ENCODE measurements around the gene KISS1R.

KISS1R gene

GRCh38 chr19:924553-925086 lies 7.5 kb downstream of the KISS1R start:
- DNase-seq (ENCODE audit: low read depth), result no peak

DNA sequence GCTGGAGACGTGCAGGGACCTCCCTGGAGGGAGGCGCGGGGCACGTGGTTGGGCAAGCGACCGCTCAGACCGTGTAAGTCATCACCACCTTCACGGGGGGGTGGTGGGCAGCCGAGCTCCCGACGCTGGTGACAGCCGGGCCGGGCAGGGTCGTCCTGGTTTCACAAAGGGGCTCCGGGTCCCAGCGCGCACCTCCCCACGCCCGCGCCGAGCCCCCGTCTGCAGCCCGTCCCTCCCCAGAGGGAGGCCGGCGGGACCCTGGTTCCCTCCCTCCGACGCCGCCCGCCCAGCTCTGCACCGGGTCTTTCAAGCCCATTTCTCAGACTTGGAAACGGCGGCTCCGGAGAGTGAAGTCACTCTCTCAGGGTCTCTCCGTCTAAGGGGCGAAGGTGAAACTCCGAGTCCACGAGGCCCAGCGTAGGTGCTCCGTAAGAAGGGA lies 8.0 kb downstream of the KISS1R start:
- no peak for DNase-seq (ENCODE audit: low read depth)

DNA sequence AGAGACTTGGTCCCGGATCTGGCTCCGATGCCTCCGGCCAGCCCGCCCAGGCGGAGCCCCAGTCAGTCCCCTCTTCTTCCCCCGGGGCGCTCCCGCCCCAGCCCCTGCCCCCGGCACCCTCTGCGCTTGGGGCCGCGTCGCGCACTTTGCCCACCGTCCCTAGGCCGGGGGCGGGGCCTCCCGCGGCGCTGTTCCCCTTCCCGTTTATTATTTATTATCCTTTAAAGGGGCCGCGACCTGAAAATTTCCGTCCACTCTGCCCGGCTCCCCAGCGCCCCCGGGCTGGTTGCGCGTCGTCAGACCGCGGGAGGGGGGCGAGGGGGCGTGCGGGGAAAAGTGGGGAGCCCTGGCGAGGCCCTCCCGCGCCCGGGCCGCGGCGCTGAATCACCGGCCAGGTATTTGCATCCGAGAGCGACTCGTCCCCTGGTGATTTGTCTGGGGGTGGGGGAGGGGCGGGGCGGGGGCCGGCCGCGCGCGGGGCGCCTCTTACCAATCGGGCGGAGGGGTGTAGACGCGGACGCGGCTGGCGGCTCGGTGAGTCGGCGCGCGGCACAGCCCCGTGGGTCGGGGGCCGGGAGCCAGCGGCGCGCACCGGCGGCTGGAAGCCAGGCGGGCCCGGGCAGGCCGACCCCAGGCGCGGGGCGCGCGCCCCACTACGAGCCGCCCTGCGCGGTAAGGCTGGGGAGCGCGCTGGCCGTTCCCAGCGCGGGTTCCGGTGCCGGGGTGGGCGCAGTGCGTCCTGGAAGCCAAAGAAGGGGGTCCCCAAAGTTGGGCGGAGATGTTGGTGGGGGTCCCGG lies 8.6 kb downstream of the KISS1R start, which contains the start of gene ARID3A:
ARID3A (plus strand) TSS at position 510 of the 797 bp plus-strand sequence. CDS start 3,494 bp downstream, outside the sequence.
- peak; percentile 40 for DNase-seq (ENCODE audit: low read depth)

- DNase-seq (ENCODE audit: low read depth), result no peak
Measured at GRCh38 chr19:926323-926588, 9.1 kb downstream of the KISS1R start.

DNA sequence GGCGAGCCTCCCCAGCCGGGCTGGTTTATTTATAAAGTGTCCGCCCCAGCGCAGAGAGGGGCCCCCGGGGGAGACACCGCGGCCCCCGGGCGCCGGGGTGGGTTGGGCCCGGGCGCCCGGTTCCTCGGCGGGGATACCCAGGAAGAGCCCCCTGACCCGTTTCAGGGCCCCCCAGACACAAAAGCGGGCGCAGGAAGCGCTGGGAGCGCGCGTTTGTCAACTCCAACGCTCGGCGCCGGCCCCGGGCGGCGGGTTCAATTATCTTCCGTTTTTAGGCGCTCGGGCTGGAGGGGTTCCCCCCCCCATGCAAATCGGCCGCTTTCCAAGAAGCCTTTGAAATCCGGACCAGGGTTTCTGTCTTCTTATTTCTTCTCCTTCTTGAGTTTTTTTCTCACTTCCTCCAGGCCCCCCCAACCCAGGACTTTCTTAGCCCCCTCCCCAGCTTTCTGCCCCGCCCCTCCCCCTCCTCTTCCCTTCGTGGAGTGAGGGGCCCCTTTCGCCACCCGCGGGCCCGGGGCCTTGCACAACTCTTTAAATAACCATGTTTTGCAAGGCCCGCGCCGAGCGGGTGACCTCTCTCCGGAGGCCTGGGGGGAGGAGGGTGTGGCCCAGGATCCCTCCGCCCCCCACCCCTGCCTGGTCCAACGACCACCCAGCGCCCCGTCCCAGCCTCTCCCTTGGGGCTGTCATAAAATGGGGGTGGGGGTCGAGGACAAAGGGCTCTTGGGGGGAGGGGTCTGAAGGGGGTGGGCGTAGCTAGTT lies 9.6 kb downstream of the KISS1R start:
- DNase-seq (ENCODE audit: low read depth), result no peak

- DNase-seq (ENCODE audit: low read depth), result no peak
Measured at GRCh38 chr19:927351-927779, 10.2 kb downstream of the KISS1R start.

DNA sequence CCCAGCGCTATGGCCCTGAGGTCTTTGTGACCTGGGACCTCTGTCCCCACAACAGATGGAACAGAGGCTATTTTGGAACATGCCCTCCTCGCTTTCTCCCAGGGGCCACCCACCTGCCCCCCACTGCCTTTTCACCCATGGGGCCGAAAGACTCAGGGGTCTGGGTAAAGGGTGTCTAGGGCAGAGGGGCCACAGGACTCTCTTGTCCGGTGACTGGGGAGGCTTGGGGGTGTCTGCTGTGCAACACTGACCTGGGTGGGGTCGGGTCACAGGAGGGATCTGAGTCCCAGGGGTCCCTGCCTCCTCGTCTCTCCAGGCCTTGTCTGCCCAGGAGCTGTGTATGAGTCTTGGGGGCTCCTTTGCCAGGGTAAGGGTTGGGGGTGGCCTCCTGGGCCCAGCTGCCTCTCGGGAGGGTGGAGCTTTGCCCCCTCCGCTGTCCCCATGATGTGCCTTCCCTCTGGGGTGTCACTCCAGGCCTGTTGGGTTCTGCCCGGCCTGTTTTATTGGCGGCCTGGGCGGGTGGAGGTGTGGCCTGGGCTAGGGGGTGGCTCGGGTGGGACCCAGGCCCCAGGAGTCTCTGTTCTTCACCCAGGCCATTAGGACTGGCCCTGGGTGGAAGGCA lies 10.8 kb downstream of the KISS1R start:
- DNase-seq (ENCODE audit: low read depth), result no peak

DNA sequence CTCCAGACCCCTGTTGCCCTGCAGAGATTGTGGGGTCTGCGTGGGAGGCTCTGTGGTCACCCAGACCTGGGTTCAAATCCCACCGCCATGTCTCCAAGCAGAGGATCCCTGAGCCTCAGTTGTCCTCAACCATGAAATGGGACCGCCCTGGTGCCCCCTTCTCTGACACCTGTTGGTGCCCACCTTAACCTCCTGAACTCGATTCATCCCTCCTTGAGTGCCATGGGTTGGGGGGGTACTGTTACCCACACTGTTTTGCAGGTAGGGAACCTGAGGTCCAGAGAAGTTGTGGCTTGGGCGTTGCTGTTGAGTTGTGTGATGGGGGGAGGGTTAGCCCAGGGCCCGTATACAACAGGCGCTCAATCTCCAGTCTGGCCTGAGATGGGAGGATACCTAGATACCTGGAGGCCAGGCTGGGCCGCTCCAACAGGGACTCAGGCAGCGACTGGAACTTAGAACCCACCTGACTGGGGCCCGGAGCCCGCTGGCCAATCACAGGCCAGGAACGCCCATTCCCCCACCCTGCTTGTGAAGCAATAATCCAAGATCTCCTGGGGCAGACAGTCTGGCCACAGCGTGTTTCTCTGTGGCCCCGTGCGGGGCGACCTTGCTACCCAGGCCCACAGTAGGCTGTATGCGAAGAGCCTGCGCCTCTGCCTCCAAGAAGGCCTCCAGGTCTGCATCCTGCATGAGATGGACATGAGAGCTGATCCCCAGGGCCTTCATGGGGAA lies 11.5 kb downstream of the KISS1R start:
- no peak for DNase-seq (ENCODE audit: low read depth)

- no peak for DNase-seq (ENCODE audit: low read depth)
Measured at GRCh38 chr19:929203-929890, 12.2 kb downstream of the KISS1R start.

GRCh38 chr19:929891-930258 lies 12.7 kb downstream of the KISS1R start:
- no peak for DNase-seq (ENCODE audit: low read depth)

DNA sequence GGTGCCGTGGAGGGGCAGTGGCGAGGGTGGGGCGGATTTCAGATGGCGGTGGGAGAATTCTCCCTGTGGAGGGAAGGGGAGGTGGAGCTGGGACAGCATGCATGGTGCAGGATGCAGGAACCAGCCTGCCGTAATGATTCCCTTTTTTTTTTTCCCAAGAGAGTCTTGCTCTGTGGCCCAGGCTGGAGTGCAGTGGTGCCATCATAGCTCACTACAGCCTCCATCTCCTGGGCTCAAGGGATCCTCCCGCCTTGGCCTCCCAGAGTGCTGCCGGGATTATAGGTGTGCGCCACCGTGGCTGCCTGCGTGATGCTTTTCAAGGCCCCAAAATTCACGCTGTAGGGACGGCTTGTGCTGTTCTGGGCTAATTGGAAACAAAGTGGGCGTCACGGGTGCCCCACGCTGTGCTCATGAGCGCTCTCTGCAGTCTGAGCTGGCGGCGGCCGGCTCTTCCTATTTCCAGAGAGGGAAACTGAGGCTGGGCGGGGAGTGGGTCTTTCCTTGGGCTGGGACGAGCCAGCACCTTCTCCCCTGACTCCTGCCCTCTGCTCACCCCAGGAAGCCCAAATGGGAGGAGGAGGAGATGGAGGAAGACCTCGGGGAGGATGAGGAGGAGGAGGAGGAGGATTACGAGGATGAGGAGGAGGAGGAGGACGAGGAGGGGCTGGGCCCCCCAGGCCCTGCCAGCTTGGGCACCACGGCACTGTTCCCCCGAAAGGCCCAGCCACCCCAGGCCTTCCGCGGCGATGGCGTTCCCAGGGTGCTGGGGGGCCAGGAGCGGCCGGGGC lies 14.9 kb downstream of the KISS1R start:
- no peak for DNase-seq (ENCODE audit: low read depth)

GRCh38 chr19:932648-933552 lies 15.8 kb downstream of the KISS1R start:
- peak; percentile 84 for DNase-seq (ENCODE audit: low read depth)

GRCh38 chr19:933553-933882 lies 16.4 kb downstream of the KISS1R start:
- no peak for DNase-seq (ENCODE audit: low read depth)

DNA sequence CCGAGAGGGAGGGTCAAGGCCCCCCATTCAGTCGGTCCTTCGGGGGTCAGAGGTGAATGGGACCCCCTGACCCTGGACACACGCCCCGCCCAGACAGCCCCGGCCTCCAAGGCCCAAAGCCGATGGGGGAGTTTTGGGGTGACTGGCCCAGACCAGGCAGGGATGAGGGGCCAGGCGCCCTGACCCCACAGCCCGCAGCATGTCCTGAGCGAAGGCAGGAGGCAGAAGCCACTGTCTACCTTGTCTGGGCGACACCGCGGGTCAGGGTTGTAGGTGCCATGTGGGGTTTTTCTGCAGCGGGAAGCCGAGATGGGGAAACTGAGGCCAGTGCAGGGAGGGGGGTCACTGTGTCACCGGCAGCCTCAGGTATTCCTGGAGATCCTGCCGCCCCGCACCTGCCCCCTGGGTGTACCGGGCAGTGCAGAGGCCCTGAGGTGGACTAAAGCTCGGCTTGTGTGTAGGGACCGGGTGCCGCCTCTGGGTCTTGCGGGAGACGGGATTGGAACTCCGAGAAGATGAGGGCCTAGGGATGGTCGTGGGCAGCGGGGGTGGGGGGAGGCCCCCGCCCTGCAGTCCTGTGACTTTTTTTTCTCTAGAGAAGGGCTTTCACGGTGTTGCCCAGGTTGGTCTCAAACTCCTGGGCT lies 17.2 kb downstream of the KISS1R start:
- no peak for DNase-seq (ENCODE audit: low read depth)

DNA sequence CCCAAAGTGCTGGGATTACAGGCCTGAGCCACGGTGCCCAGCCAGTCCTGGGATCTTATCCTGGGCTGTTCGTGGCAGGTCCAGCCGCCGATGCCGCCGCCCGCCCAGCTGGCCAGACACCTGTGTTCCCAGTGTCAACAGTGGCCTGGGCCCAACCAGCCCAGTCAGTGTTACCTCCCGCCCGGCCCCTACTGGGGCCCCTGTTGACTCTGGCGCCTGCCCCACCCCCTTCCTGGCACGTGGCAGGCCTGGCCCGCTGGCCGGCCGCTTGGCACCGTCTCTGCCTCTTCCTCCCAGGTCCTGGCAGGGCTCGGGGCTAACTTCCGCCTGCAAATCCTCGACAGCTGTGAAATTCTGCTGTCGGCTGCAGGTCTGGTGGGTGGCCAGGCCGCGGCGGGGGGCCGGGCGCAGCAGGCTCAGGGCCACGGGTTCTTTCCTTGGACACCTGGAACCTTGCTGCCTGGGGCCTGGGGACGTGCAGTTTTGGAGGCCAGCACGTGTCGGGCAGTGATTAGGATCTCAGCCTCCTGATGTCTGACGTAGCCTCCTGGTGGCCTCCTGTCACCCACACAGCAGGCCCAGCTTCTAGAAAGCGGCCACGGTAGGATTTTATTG lies 17.8 kb downstream of the KISS1R start:
- no peak for DNase-seq (ENCODE audit: low read depth)

- DNase-seq (ENCODE audit: low read depth), result no peak
Measured at GRCh38 chr19:936175-936546, 19.0 kb downstream of the KISS1R start.

- DNase-seq (ENCODE audit: low read depth), result no peak
Measured at GRCh38 chr19:937259-937694, 20.1 kb downstream of the KISS1R start.

GRCh38 chr19:938233-938923 lies 21.2 kb downstream of the KISS1R start:
- no peak for DNase-seq (ENCODE audit: low read depth)
